DND-41 (cell line): ENCODE data around the gene OSBPL5.
A peak's percentile ranks its signal among the peaks of the same experiment; 100 is the strongest.

Experiments used
- ATAC-seq: fragments of 200-7000 bp; cut with Tn5 transposase; 3 replicates; pipeline ENCODE4 v1.9.1; 2021; ENCODE audit warnings: low read depth; ENCODE audit not compliant: insufficient read depth
- DNase-seq: peaks from one replicate; pipeline ENCODE4 v3.0.0-alpha.2; 2020
- H2AFZ ChIP-seq: 2 replicates; pipeline ENCODE4 v1.6.0; 2012; ENCODE audit warnings: low read depth, low read length
- H3K27ac ChIP-seq: 2 replicates; pipeline ENCODE4 v1.5.1; 2012; ENCODE audit warnings: low read length, inconsistent platforms
- H3K27me3 ChIP-seq: fragments of 200-600 bp; sonication (generic); 2 replicates; pipeline ENCODE4 v1.6.0; 2012; ENCODE audit warnings: low read length, mild to moderate bottlenecking, inconsistent platforms; ENCODE audit not compliant: insufficient read depth, poor library complexity
- H3K36me3 ChIP-seq: 2 replicates; pipeline ENCODE4 v1.5.1; 2012; ENCODE audit warnings: low read length, inconsistent platforms; ENCODE audit not compliant: insufficient read depth
- H3K4me1 ChIP-seq: 2 replicates; pipeline ENCODE4 v1.5.1; 2012; ENCODE audit warnings: mild to moderate bottlenecking, low read length; ENCODE audit not compliant: insufficient read depth
- H3K4me2 ChIP-seq: 2 replicates; pipeline ENCODE4 v1.6.0; 2012; ENCODE audit warnings: mild to moderate bottlenecking, moderate library complexity, low read length, inconsistent platforms; ENCODE audit not compliant: insufficient read depth
- H3K4me3 ChIP-seq, 2 experiments: fragments of 200-600 bp in 1 of 2; shearing (Covaris generic) in 1 of 2; 2 replicates each; pipeline ENCODE4 v1.5.1; 2012 to 2016; ENCODE audit warnings: inconsistent platforms in 2 of 2, low read length in 2 of 2, mild to moderate bottlenecking in 2 of 2, low read depth in 1 of 2, moderate library complexity in 1 of 2
- H3K79me2 ChIP-seq: 2 replicates; pipeline ENCODE4 v1.6.0; 2012; ENCODE audit warnings: low read length, inconsistent platforms; ENCODE audit not compliant: insufficient read depth
- H3K9ac ChIP-seq: 2 replicates; pipeline ENCODE4 v1.6.0; 2012; ENCODE audit warnings: low read depth, mild to moderate bottlenecking, inconsistent platforms, low read length, moderate library complexity
- H3K9me3 ChIP-seq: 2 replicates; pipeline ENCODE4 v1.5.1; 2012; ENCODE audit warnings: low read length, moderate library complexity, mild to moderate bottlenecking, inconsistent platforms; ENCODE audit not compliant: insufficient read depth, severe bottlenecking
- H4K20me1 ChIP-seq: 2 replicates; pipeline ENCODE4 v1.6.0; 2012; ENCODE audit warnings: low read length; ENCODE audit not compliant: insufficient read depth
- EZH2 ChIP-seq: IDR thresholded peaks from 3 replicates; pipeline ENCODE4 v1.6.1; 2012; ENCODE audit warnings: borderline replicate concordance, low read depth, mild to moderate bottlenecking, moderate library complexity, low read length, inconsistent platforms; ENCODE audit not compliant: severe bottlenecking
- TF ChIP-seq, protein P1 (sequence below): IDR thresholded peaks from 2 replicates; pipeline ENCODE4 v1.5.1; 2012; ENCODE audit warnings: borderline replicate concordance, low read length, moderate library complexity, mild to moderate bottlenecking; ENCODE audit not compliant: poor library complexity, severe bottlenecking; ENCODE audit errors: extremely low read depth

OSBPL5 gene

DNA sequence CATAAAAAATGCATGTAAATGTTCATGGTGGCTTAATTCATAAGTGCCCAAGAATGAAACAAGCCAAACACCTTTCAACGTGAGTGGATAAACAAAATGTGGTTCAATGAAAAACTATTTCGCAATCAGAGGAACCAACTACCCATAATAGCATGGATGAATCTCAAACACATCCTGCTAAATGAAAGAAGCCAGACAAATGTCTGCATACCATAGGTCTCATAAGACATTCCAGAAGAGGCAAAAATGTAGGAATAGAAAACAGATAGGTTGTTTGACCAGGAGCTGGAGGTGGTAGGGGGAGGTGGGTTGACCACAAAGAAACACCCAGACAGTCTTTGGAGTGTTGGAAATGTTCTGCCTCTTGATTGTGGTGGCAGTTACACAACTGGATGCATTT is 13.2 kb upstream of the OSBPL5 start:
- Histone ChIP-seq H2AFZ (no peak overlapping the region), H3K4me2 (no peak overlapping the region), H4K20me1 (no peaks in the 10 kb centered on the region), H3K27me3 (no peaks in the 10 kb centered on the region), H3K9me3 (peaks cover 10% of the 10 kb centered on the region), H3K4me1 (no peaks in the 10 kb centered on the region), H3K79me2 (no peaks in the 10 kb centered on the region), H3K9ac (no peak overlapping the region), H3K27ac (no peak overlapping the region), H3K4me3 (no peak overlapping the region), H3K36me3 (no peaks in the 10 kb centered on the region)
- no peak for ATAC-seq
- TF ChIP-seq, protein P1, sequence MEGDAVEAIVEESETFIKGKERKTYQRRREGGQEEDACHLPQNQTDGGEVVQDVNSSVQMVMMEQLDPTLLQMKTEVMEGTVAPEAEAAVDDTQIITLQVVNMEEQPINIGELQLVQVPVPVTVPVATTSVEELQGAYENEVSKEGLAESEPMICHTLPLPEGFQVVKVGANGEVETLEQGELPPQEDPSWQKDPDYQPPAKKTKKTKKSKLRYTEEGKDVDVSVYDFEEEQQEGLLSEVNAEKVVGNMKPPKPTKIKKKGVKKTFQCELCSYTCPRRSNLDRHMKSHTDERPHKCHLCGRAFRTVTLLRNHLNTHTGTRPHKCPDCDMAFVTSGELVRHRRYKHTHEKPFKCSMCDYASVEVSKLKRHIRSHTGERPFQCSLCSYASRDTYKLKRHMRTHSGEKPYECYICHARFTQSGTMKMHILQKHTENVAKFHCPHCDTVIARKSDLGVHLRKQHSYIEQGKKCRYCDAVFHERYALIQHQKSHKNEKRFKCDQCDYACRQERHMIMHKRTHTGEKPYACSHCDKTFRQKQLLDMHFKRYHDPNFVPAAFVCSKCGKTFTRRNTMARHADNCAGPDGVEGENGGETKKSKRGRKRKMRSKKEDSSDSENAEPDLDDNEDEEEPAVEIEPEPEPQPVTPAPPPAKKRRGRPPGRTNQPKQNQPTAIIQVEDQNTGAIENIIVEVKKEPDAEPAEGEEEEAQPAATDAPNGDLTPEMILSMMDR: no peak
- no peak for TF ChIP-seq EZH2
- DNase-seq: no peak

DNA sequence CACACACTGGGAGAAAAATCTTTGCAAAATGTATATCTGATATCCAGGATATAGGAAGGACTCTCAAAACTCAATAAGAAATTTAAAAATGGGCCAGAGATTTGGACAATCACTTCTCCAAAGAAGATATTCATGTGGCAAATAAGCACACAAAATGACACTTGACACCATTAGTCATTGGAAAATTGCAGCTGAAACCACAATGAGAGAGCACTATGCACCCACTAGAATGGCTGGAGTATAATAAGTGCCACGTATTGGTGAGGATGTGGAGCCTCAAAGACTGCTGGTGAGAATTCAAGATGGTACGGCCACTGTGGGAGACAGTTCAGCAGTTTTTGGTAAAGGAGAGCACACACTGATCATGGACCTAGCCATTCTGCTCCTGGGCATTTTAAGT is 12.8 kb upstream of the OSBPL5 start:
- H3K4me1 ChIP-seq: peaks cover 3% of the 10 kb centered on the region; the same call in 1 of the 2 replicates
- H2AFZ ChIP-seq: no peak overlapping the region
- 0 out of 3 replicates have a peak, but pooled peaks have one; percentile 27 for ATAC-seq
- H4K20me1 ChIP-seq: no peaks in the 10 kb centered on the region
- no peak overlapping the region for H3K27ac ChIP-seq
- H3K9ac ChIP-seq: no peak overlapping the region
- no peak overlapping the region for H3K4me2 ChIP-seq
- no peaks in the 10 kb centered on the region for H3K27me3 ChIP-seq
- peaks cover 10% of the 10 kb centered on the region for H3K9me3 ChIP-seq
- no peaks in the 10 kb centered on the region for H3K36me3 ChIP-seq
- H3K4me3 ChIP-seq: no peak overlapping the region
- DNase-seq: no peak
- no peaks in the 10 kb centered on the region for H3K79me2 ChIP-seq
- no peak for TF ChIP-seq EZH2
- TF ChIP-seq, protein P1: no peak

DNA sequence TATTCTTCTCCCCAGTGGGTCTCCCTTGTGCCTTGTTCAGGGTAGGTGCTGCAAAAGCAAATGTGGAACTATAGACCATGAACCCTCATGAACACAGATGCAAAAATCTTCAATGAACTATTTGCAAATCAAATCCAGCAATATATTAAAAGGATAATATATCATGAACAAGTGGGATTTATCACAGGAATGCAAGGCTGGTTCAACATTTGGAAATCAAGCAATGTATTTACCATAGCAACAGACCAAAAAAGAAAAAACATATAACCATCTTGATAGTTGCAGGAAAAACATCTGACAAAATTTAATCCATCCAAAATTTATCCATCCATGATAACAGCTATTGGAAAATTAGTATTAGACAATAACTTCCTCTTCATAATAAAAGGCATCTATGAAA is 11.4 kb upstream of the OSBPL5 start:
- Histone ChIP-seq H4K20me1 (no peaks in the 10 kb centered on the region), H3K27ac (no peak overlapping the region), H3K4me3 (no peak overlapping the region), H3K4me2 (no peak overlapping the region), H2AFZ (no peak overlapping the region), H3K79me2 (no peaks in the 10 kb centered on the region), H3K9me3 (peaks cover 10% of the 10 kb centered on the region), H3K4me1 (peaks cover 15% of the 10 kb centered on the region), H3K9ac (no peak overlapping the region), H3K36me3 (no peaks in the 10 kb centered on the region), H3K27me3 (no peaks in the 10 kb centered on the region)
- TF ChIP-seq, protein P1: no peak
- TF ChIP-seq EZH2: no peak
- ATAC-seq (no peak), DNase-seq (no peak)

DNA sequence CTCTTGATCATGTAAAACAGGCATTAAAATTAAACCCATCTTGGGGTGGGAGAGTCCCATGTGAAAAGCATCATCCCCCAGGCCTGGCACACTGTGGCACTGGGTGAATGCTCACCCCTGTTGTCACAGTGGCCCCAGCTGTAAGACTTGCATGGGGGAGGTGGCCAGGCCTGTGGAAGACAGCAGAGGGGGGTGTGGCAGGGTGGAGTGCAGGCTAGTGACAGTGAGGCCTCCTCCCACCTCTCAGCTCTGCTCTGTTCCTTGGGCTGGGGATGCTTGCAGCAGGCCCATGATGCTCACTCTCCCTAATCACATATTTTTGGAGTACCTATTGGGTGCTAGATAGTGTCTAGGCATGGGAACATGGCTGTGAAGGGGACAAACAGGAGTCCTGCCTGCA is 10.1 kb upstream of the OSBPL5 start:
- DNase-seq (no peak), ATAC-seq (no peak)
- Histone ChIP-seq H3K9ac (no peak overlapping the region), H3K27me3 (no peaks in the 10 kb centered on the region), H3K4me3 (no peak overlapping the region), H3K79me2 (no peaks in the 10 kb centered on the region), H4K20me1 (no peaks in the 10 kb centered on the region), H3K4me1 (peaks cover 28% of the 10 kb centered on the region), H3K4me2 (no peak overlapping the region), H3K27ac (no peak overlapping the region), H3K9me3 (peaks cover 10% of the 10 kb centered on the region), H2AFZ (no peak overlapping the region), H3K36me3 (no peaks in the 10 kb centered on the region)
- TF ChIP-seq, protein P1: no peak
- TF ChIP-seq EZH2: no peak
